C4-2B (cell line): ENCODE results near the gene DLG2.

Experiments used
- H3K27ac ChIP-seq: fragments of 450-650 bp; 2 replicates; pipeline ENCODE4 v1.5.1; 2017
- CTCF ChIP-seq: fragments of 450-650 bp; conservative IDR thresholded peaks from 2 replicates; pipeline ENCODE4 v1.5.1; 2017; ENCODE audit warnings: mild to moderate bottlenecking
- ZFX ChIP-seq: fragments of 450-650 bp; IDR thresholded peaks from 2 replicates; pipeline ENCODE4 v1.6.1; 2017

DLG2 gene

DNA sequence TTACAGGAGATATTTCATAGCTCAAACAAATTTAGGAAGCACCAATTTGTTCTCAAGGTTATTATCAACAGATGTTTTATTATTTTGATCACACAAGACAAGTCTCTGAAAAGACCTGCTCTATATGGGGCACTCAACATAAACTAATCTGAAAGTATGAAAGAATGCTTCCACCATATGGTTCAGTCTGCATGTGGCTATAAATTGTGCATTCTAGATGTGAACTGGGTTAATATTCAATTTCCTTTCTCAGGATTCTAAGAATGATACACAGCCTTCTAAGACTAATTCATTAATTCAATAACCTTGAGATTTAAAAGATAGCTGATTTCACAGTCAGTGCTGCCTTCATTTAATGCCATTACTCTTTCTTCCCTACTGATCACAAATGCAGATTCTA is 1489.6 kb downstream of the DLG2 start:
- H3K27ac ChIP-seq, result no peak overlapping the region
- TF ChIP-seq ZFX, result no peak
- TF ChIP-seq CTCF, result no peak

GRCh38 chr11:84136926-84137325 is 1490.2 kb downstream of the DLG2 start:
- TF ChIP-seq CTCF (no peak), ZFX (no peak)
- no peak overlapping the region for H3K27ac ChIP-seq

DNA sequence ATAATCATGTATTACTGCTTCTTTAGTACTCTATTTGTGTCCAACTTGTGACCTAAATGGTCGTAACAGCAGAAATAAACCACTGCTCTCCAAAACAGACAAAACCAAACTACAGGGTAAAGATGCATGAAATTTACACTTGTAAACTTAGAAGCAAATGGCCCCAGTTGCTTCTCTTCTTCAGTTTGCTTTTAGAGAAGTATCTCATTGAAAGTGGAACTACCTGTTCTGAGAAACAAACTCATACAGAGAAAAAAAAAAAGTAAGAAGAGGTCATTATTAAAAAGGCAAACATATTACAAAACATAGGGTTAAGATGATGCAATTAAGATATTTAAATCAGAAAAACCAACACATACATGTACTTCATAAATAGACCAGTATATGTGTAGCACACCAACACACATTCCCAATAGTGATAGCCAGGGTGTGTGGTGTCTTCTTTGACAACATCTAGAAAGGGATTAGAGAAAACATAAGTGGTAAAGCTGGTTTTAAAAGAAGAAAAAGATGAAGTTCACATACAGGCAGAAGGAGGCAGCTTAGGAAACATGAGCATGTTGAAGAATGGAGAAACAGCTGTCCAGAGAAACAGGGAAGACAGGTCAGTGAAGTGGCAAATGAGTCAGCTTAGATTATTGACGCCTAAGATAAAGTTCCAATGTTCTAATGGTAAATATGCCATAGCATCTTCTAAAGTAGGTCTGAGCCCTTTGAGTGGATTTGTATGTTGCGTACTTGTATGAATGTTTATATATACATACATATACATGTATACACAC is 1496.3 kb downstream of the DLG2 start:
- TF ChIP-seq CTCF (no peak), ZFX (no peak)

DNA sequence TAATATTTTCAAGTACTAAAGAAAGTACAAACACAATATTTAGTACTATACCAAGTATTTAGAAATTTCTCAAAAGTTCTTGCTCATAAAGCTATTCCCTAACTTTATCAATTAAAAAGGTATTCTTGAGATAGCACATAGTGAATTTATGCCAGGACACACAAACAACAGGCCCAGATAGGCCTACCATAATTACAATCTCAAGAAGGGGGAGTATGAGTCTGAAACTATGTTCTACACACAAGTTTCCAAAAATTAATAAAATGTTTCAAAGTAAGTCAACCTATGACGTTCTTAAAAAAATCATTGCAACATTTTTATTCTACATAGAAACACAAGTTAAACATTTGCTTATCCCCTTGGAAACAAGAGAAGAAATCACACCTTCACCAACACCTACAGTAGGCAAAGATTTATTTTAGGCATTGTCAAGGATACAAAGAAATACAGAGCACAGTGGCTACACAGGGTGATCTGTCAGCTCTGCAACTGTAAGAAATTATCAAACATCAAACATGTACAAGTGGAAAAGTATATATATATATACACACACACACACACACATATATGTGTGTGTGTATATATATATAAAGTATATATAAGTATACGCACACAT is 1497.1 kb downstream of the DLG2 start:
- no peak overlapping the region for H3K27ac ChIP-seq
- TF ChIP-seq CTCF (no peak), ZFX (no peak)

More for the DNA sequence above, 1496.3 kb downstream of the DLG2 start:
- H3K27ac ChIP-seq, result no peak overlapping the region

DNA sequence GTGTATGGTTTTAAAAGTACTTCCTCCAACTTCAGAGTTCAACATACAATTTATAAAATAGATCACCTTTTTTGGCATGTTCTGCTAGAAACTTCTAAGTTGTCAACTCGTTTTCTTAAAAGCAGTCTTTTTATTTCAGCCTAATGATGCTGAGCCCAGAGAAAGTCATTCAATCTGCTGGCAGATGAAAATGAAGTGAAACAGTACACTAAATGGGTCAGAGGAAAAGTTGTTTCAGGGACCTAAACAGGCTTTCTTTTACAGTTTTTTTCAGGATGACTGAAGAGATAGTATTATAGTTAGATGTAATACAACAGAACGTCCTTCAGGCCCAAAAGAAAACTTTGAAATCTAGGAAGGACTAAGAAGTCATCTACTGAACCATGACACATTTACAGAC is 1498.3 kb downstream of the DLG2 start:
- TF ChIP-seq ZFX (no peak), CTCF (no peak)
- no peak overlapping the region for H3K27ac ChIP-seq

- TF ChIP-seq CTCF (no peak), ZFX (no peak)
Observed at GRCh38 chr11:84117394-84117793, 1509.8 kb downstream of the DLG2 start.

GRCh38 chr11:84106541-84106940 is 1520.6 kb downstream of the DLG2 start:
- TF ChIP-seq ZFX (no peak), CTCF (no peak)
- no peak overlapping the region for H3K27ac ChIP-seq

More at GRCh38 chr11:84117394-84117793, 1509.8 kb downstream of the DLG2 start:
- H3K27ac ChIP-seq, result no peak overlapping the region
